HEK293 (cell line): ENCODE results near the gene NUDT16L1.

Source experiments
- CTCF ChIA-PET: fragments of 350-600 bp; formaldehyde crosslinking; extraction: SDS; loops from one replicate; lab custom pipeline; 2021; ENCODE audit warnings: antibody characterized with exemption; lab: Yijun Ruan, JAX
- POLR2A ChIA-PET: fragments of 300-600 bp; formaldehyde crosslinking; extraction: SDS; loops from one replicate; lab custom pipeline; 2020; ENCODE audit warnings: antibody characterized with exemption, inconsistent platforms; lab: Yijun Ruan, JAX
- H3K27ac ChIP-seq: fragments of 200-500 bp; sonication (Bioruptor generic); 2 replicates; pipeline ENCODE4 v1.5.1; 2014; ENCODE audit warnings: low read depth, low read length, control low read depth, inconsistent platforms; ENCODE audit errors: extremely low read depth
- H3K36me3 ChIP-seq, 2 experiments: fragments of 200-500 bp in 1 of 2; sonication (Bioruptor generic) in 1 of 2; 1 replicate in 1 of 2; 2 replicates in 1 of 2; pipeline ENCODE4 v1.5.1; 2014 to 2017; ENCODE audit warnings: inconsistent platforms in 2 of 2, low read length in 2 of 2; ENCODE audit not compliant: control insufficient read depth in 2 of 2, insufficient read depth in 1 of 2
- H3K4me1 ChIP-seq: fragments of 200-500 bp; sonication (Bioruptor generic); 2 replicates; pipeline ENCODE4 v1.5.1; 2014; ENCODE audit warnings: mild to moderate bottlenecking, low read length, inconsistent platforms; ENCODE audit not compliant: control insufficient read depth, insufficient read depth
- H3K4me3 ChIP-seq: 2 replicates; pipeline ENCODE4 v1.5.1; 2011; ENCODE audit warnings: low read depth, mild to moderate bottlenecking, control low read depth, low read length, moderate library complexity
- H3K9me3 ChIP-seq: fragments of 200-500 bp; sonication (Bioruptor generic); 2 replicates; pipeline ENCODE4 v1.5.1; 2014; ENCODE audit warnings: low read depth, low read length, inconsistent platforms; ENCODE audit not compliant: control insufficient read depth, insufficient read depth
- EGR2 ChIP-seq: fragments of 450-650 bp; formaldehyde crosslinking; IDR thresholded peaks from 2 replicates; pipeline ENCODE4 v1.5.1; 2016; ENCODE audit warnings: low read depth, missing biosample characterization, missing genetic modification characterization
- GLI4 ChIP-seq: fragments of 450-650 bp; formaldehyde crosslinking; IDR thresholded peaks from 2 replicates; pipeline ENCODE4 v1.5.1; 2016; ENCODE audit warnings: missing biosample characterization, missing genetic modification characterization
- REPIN1 ChIP-seq: fragments of 450-650 bp; formaldehyde crosslinking; IDR thresholded peaks from 2 replicates; pipeline ENCODE4 v1.5.1; 2017; ENCODE audit warnings: missing biosample characterization, missing genetic modification characterization, low read depth
- ZBTB1 ChIP-seq: fragments of 450-650 bp; formaldehyde crosslinking; IDR thresholded peaks from 2 replicates; pipeline ENCODE4 v1.5.1; 2016; ENCODE audit warnings: missing biosample characterization, missing genetic modification characterization
- ZBTB20 ChIP-seq: fragments of 450-650 bp; formaldehyde crosslinking; IDR thresholded peaks from 2 replicates; pipeline ENCODE4 v1.5.1; 2016; ENCODE audit warnings: missing biosample characterization, missing genetic modification characterization
- ZEB2 ChIP-seq: fragments of 450-650 bp; formaldehyde crosslinking; IDR thresholded peaks from 2 replicates; pipeline ENCODE4 v1.5.1; 2016; ENCODE audit warnings: missing biosample characterization, missing genetic modification characterization
- ZFHX2 ChIP-seq: fragments of 450-650 bp; formaldehyde crosslinking; conservative IDR thresholded peaks from 2 replicates; pipeline ENCODE4 v1.5.1; 2016; ENCODE audit warnings: missing biosample characterization, missing genetic modification characterization
- ZFP3 ChIP-seq: fragments of 450-650 bp; formaldehyde crosslinking; IDR thresholded peaks from 2 replicates; pipeline ENCODE4 v1.5.1; 2016; ENCODE audit warnings: low read depth, missing biosample characterization, missing genetic modification characterization
- ZIC2 ChIP-seq: fragments of 450-650 bp; formaldehyde crosslinking; IDR thresholded peaks from 2 replicates; pipeline ENCODE4 v1.5.1; 2016; ENCODE audit warnings: missing biosample characterization, missing genetic modification characterization
- ZNF112 ChIP-seq: fragments of 450-650 bp; formaldehyde crosslinking; IDR thresholded peaks from 2 replicates; pipeline ENCODE4 v1.5.0; 2017; ENCODE audit warnings: missing biosample characterization, missing genetic modification characterization
- ZNF16 ChIP-seq: fragments of 450-650 bp; formaldehyde crosslinking; IDR thresholded peaks from 2 replicates; pipeline ENCODE4 v1.5.1; 2016; ENCODE audit warnings: low read depth, missing biosample characterization, missing genetic modification characterization
- ZNF174 ChIP-seq: fragments of 450-650 bp; formaldehyde crosslinking; IDR thresholded peaks from 2 replicates; pipeline ENCODE4 v1.5.0; 2017; ENCODE audit warnings: missing biosample characterization, mild to moderate bottlenecking, missing genetic modification characterization
- ZNF600 ChIP-seq: fragments of 450-650 bp; formaldehyde crosslinking; IDR thresholded peaks from 2 replicates; pipeline ENCODE4 v1.5.1; 2016; ENCODE audit warnings: missing biosample characterization, missing genetic modification characterization
- ZNF791 ChIP-seq: fragments of 450-650 bp; formaldehyde crosslinking; IDR thresholded peaks from 2 replicates; pipeline ENCODE4 v1.5.1; 2016; ENCODE audit warnings: missing biosample characterization, missing genetic modification characterization
- TF ChIP-seq, protein P1 (sequence below): fragments of 450-650 bp; formaldehyde crosslinking; IDR thresholded peaks from 2 replicates; pipeline ENCODE4 v1.5.1; 2016; ENCODE audit warnings: missing biosample characterization, missing genetic modification characterization
- TF ChIP-seq, protein P2 (sequence below): fragments of 450-650 bp; formaldehyde crosslinking; IDR thresholded peaks from 2 replicates; pipeline ENCODE4 v1.5.1; 2017; ENCODE audit warnings: missing biosample characterization, missing genetic modification characterization
- TF ChIP-seq, protein P3 (sequence below): IDR thresholded peaks from 2 replicates; pipeline ENCODE4 v1.6.1; 2011; ENCODE audit warnings: mild to moderate bottlenecking, low read depth, low read length, borderline replicate concordance

NUDT16L1 gene

DNA sequence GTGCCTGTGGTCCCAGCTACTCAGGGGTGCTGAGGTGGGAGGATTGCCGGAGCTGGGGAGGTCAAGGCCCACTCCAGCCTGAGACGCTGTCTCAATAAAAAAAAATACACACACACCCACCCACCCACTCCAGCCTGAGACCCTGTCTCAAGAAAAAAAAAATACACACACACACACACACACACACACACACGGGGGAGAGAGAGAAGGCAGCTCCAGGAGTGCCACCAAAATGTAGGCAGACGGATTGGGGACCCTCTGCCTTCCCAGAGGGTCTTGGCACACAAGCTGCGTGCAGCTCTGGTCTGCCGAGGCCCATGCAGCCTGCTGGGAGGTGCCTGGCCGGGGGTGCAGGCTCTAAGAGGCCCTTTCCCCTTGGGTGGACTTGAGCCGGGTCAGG is 5.9 kb upstream of the NUDT16L1 start:
- Histone ChIP-seq H3K4me3 (no peak overlapping the region), H3K4me1 (no peaks in the 10 kb centered on the region), H3K27ac (no peak overlapping the region), H3K36me3 (peaks cover 0 to 67% of the 10 kb centered on the region in 2 experiments; a peak in 1 of 3 replicates), H3K9me3 (no peaks in the 10 kb centered on the region)
- ChIA-PET CTCF (no interaction called here), POLR2A (no interaction called here)
- TF ChIP-seq ZBTB1 (tag by site-specific recombination): no peak
- TF ChIP-seq, protein P1, sequence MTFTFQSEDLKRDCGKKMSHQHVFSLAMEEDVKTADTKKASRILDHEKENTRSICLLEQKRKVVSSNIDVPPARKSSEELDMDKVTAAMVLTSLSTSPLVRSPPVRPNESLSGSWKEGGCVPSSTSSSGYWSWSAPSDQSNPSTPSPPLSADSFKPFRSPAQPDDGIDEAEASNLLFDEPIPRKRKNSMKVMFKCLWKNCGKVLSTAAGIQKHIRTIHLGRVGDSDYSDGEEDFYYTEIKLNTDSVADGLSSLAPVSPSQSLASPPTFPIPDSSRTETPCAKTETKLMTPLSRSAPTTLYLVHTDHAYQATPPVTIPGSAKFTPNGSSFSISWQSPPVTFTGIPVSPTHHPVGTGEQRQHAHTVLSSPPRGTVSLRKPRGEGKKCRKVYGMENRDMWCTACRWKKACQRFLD (tag by site-specific recombination): no peak
- TF ChIP-seq, protein P2, sequence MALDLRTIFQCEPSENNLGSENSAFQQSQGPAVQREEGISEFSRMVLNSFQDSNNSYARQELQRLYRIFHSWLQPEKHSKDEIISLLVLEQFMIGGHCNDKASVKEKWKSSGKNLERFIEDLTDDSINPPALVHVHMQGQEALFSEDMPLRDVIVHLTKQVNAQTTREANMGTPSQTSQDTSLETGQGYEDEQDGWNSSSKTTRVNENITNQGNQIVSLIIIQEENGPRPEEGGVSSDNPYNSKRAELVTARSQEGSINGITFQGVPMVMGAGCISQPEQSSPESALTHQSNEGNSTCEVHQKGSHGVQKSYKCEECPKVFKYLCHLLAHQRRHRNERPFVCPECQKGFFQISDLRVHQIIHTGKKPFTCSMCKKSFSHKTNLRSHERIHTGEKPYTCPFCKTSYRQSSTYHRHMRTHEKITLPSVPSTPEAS (tag by site-specific recombination): peak; percentile 62
- no peak for TF ChIP-seq ZNF16 (tag by site-specific recombination)
- TF ChIP-seq ZNF600 (tag by site-specific recombination): no peak
- TF ChIP-seq ZIC2 (tag by site-specific recombination): no peak
- no peak for TF ChIP-seq GLI4 (tag by site-specific recombination)
- 0 out of 2 replicates have a peak, but pooled peaks have one; percentile 32 for TF ChIP-seq ZFHX2 (tag by site-specific recombination)
- TF ChIP-seq ZFP3 (tag by site-specific recombination): no peak
- TF ChIP-seq ZNF174 (tag by site-specific recombination): no peak
- TF ChIP-seq ZNF791: no peak
- peak; percentile 73 for TF ChIP-seq EGR2 (tag by site-specific recombination)
- no peak for TF ChIP-seq REPIN1

GRCh38 chr16:4687946-4688673 is 5.3 kb upstream of the NUDT16L1 start:
- no peak overlapping the region for H3K27ac ChIP-seq
- ChIA-PET CTCF (no interaction called here), POLR2A (no interaction called here)
- no peaks in the 10 kb centered on the region for H3K9me3 ChIP-seq
- no peaks in the 10 kb centered on the region for H3K4me1 ChIP-seq
- H3K36me3 ChIP-seq: peaks cover 0 to 60% of the 10 kb centered on the region in 2 experiments; a peak in 1 of 3 replicates
- TF ChIP-seq, protein P3, sequence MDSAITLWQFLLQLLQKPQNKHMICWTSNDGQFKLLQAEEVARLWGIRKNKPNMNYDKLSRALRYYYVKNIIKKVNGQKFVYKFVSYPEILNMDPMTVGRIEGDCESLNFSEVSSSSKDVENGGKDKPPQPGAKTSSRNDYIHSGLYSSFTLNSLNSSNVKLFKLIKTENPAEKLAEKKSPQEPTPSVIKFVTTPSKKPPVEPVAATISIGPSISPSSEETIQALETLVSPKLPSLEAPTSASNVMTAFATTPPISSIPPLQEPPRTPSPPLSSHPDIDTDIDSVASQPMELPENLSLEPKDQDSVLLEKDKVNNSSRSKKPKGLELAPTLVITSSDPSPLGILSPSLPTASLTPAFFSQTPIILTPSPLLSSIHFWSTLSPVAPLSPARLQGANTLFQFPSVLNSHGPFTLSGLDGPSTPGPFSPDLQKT: no peak
- no peak overlapping the region for H3K4me3 ChIP-seq

GRCh38 chr16:4688674-4689045 is 4.7 kb upstream of the NUDT16L1 start:
- Histone ChIP-seq H3K9me3 (no peaks in the 10 kb centered on the region), H3K4me1 (no peaks in the 10 kb centered on the region), H3K4me3 (no peak overlapping the region), H3K36me3 (peaks cover 0 to 54% of the 10 kb centered on the region in 2 experiments; a peak in 1 of 3 replicates), H3K27ac (no peak overlapping the region)
- no peak for TF ChIP-seq ZEB2 (tag by site-specific recombination)
- no peak for TF ChIP-seq ZBTB20 (tag by site-specific recombination)
- TF ChIP-seq ZBTB1 (tag by site-specific recombination): no peak
- TF ChIP-seq ZNF112 (tag by site-specific recombination): no peak
- POLR2A ChIA-PET: no interaction called here
- CTCF ChIA-PET: interaction anchor here (0.7 kb wide), 1 partner anchor 77 kb away, joined by 5 read pairs; no protein-coding TSS in a partner anchor
